Measurements from ENCODE around the gene SLC6A8.
"Not testable (repeated sequence)": the region's sequence is repeated elsewhere in the genome, so short reads cannot be mapped to it uniquely, and the experiment has no call there.

- not testable (repeated sequence) for TF ChIP-seq EZH2 (IDR thresholded peaks at IDR 0.05; ENCODE audit: insufficient read depth, poor library complexity, severe bottlenecking); EZH2phosphoT487 (IDR thresholded peaks at IDR 0.05; ENCODE audit: insufficient read depth, low read depth)
These were observed 17.1 kb downstream of the SLC6A8 start for GRCh38 chrX:153704631-153705402.
